Ishikawa (cell line): ENCODE measurements around the gene EFNA2.

Experiments used
- EP300 ChIP-seq: IDR thresholded peaks from 2 replicates; pipeline ENCODE4 v1.6.1; 2012; ENCODE audit warnings: borderline replicate concordance
- MAX ChIP-seq: IDR thresholded peaks from 2 replicates; pipeline ENCODE4 v1.6.1; 2012
- RAD21 ChIP-seq: IDR thresholded peaks from 2 replicates; pipeline ENCODE4 v1.6.1; 2012; ENCODE audit warnings: low read depth
- TAF1 ChIP-seq: IDR thresholded peaks from 2 replicates; pipeline ENCODE4 v1.6.1; 2012; ENCODE audit warnings: low read depth, mild to moderate bottlenecking
- TEAD4 ChIP-seq: IDR thresholded peaks from 2 replicates; pipeline ENCODE4 v1.6.1; 2012
- ZBTB7A ChIP-seq: IDR thresholded peaks from 2 replicates; pipeline ENCODE4 v1.6.1; 2012; ENCODE audit warnings: low read depth
- TF ChIP-seq, protein P1 (sequence below): IDR thresholded peaks from 2 replicates; pipeline ENCODE4 v1.6.1; 2012; ENCODE audit warnings: low read depth, mild to moderate bottlenecking

- TF ChIP-seq ZBTB7A (peak; percentile 88), MAX (no peak), EP300 (no peak), RAD21 (no peak), TAF1 (no peak; the same call in 1 of the 2 replicates), TEAD4 (no peak)
- TF ChIP-seq, protein P1, sequence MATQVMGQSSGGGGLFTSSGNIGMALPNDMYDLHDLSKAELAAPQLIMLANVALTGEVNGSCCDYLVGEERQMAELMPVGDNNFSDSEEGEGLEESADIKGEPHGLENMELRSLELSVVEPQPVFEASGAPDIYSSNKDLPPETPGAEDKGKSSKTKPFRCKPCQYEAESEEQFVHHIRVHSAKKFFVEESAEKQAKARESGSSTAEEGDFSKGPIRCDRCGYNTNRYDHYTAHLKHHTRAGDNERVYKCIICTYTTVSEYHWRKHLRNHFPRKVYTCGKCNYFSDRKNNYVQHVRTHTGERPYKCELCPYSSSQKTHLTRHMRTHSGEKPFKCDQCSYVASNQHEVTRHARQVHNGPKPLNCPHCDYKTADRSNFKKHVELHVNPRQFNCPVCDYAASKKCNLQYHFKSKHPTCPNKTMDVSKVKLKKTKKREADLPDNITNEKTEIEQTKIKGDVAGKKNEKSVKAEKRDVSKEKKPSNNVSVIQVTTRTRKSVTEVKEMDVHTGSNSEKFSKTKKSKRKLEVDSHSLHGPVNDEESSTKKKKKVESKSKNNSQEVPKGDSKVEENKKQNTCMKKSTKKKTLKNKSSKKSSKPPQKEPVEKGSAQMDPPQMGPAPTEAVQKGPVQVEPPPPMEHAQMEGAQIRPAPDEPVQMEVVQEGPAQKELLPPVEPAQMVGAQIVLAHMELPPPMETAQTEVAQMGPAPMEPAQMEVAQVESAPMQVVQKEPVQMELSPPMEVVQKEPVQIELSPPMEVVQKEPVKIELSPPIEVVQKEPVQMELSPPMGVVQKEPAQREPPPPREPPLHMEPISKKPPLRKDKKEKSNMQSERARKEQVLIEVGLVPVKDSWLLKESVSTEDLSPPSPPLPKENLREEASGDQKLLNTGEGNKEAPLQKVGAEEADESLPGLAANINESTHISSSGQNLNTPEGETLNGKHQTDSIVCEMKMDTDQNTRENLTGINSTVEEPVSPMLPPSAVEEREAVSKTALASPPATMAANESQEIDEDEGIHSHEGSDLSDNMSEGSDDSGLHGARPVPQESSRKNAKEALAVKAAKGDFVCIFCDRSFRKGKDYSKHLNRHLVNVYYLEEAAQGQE: no peak
Observed at GRCh38 chr19:1237754-1238368, 47.8 kb upstream of the EFNA2 start, which contains the start of gene CBARP.
